SJSA1 (cell line): ENCODE results near the gene SCART1. TPM values are rescaled to one million over a fixed set of nuclear protein-coding genes. Genes with fewer than 3 reads are reported as not detected.
"Not testable (repeated sequence)": the region's sequence is repeated elsewhere in the genome, so short reads cannot be mapped to it uniquely, and the experiment has no call there.

Experiments
- DNase-seq, 2 experiments: peaks; one replicate each; pipeline ENCODE4 v3.0.0-alpha.2; 2015 to 2020; ENCODE audit warnings: low spot score in 2 of 2, low read depth in 1 of 2
- H3K27ac ChIP-seq: fragments of 250-450 bp; sonication (Bioruptor Pico); 2 replicates; pipeline ENCODE4 v1.5.1; 2020; ENCODE audit warnings: mild to moderate bottlenecking, moderate library complexity
- H3K27me3 ChIP-seq: fragments of 250-450 bp; sonication (Bioruptor Pico); replicated peaks from 2 replicates; pipeline ENCODE4 v1.5.1; 2020; ENCODE audit warnings: mild to moderate bottlenecking, moderate library complexity
- H3K36me3 ChIP-seq: fragments of 250-450 bp; sonication (Bioruptor Pico); 2 replicates; pipeline ENCODE4 v1.5.1; 2020; ENCODE audit warnings: mild to moderate bottlenecking
- H3K4me1 ChIP-seq: fragments of 250-450 bp; sonication (Bioruptor Pico); replicated peaks from 2 replicates; pipeline ENCODE4 v1.6.1; 2021; ENCODE audit warnings: mild to moderate bottlenecking
- H3K4me3 ChIP-seq: fragments of 250-450 bp; sonication (Bioruptor Pico); 2 replicates; pipeline ENCODE4 v1.5.1; 2020; ENCODE audit warnings: mild to moderate bottlenecking
- H3K9me3 ChIP-seq: fragments of 250-450 bp; sonication (Bioruptor Pico); replicated peaks from 2 replicates; pipeline ENCODE4 v1.5.1; 2020; ENCODE audit warnings: mild to moderate bottlenecking
- total RNA-seq: library from RNA; depleted of rRNA; stranded (reverse); fragments of >200 nt; shearing (Covaris generic); gene quantifications from 2 replicates; pipeline ENCODE4 v1.2.3, GENCODE V29; 2014; rRNA removed

SCART1 gene
- 0.09 and 0.18 TPM in 2 replicates for total RNA-seq

GRCh38 chr10:133453516-133454203 lies at the start of gene SCART1:
TSS of gene SCART1 (plus strand) at chr10:133453945. CDS start at chr10:133453998, 53 bp downstream.
- Histone ChIP-seq H3K27ac (no peak within 1 kb of the TSS), H3K4me3 (no peak within 1 kb of the TSS), H3K36me3 (no peaks in the 10 kb centered on the region), H3K4me1 (no peaks in the 10 kb centered on the region), H3K27me3 (no peaks in the 10 kb centered on the region), H3K9me3 (peaks cover 6% of the 10 kb centered on the region)
- peak in 1 of 2 experiments; percentile 32 for DNase-seq

GRCh38 chr10:133405272-133405671 lies 48.5 kb upstream of the SCART1 start:
- Histone ChIP-seq H3K36me3 (peaks cover 79% of the 10 kb centered on the region), H3K4me3 (no peak overlapping the region), H3K9me3 (peaks cover 3% of the 10 kb centered on the region; the same call in 1 of the 2 replicates), H3K27me3 (no peaks in the 10 kb centered on the region), H3K27ac (no peak overlapping the region), H3K4me1 (peaks cover 6% of the 10 kb centered on the region; the same call in 1 of the 2 replicates)
- no peak for DNase-seq

GRCh38 chr10:133405844-133406527 lies 47.8 kb upstream of the SCART1 start:
- peaks cover 3% of the 10 kb centered on the region; the same call in 1 of the 2 replicates for H3K9me3 ChIP-seq
- no peak for DNase-seq
- H3K4me3 ChIP-seq: no peak overlapping the region
- peaks cover 6% of the 10 kb centered on the region; the same call in 1 of the 2 replicates for H3K4me1 ChIP-seq
- H3K27ac ChIP-seq: no peak overlapping the region
- H3K36me3 ChIP-seq: peaks cover 80% of the 10 kb centered on the region
- no peaks in the 10 kb centered on the region for H3K27me3 ChIP-seq

- peaks cover 74% of the 10 kb centered on the region for H3K36me3 ChIP-seq
- 0 out of 2 replicates have a peak, but pooled peaks cover 2% of the 10 kb centered on the region for H3K27me3 ChIP-seq
- no peaks in the 10 kb centered on the region for H3K4me1 ChIP-seq
- H3K4me3 ChIP-seq: no peak overlapping the region
- no peak for DNase-seq
- H3K9me3 ChIP-seq: peaks cover 7% of the 10 kb centered on the region
- no peak overlapping the region for H3K27ac ChIP-seq
Measured at GRCh38 chr10:133411523-133412380, 42.0 kb upstream of the SCART1 start.

- no peak for DNase-seq
- no peak overlapping the region for H3K27ac ChIP-seq
- no peak overlapping the region for H3K4me3 ChIP-seq
- no peaks in the 10 kb centered on the region for H3K4me1 ChIP-seq
- H3K36me3 ChIP-seq: peaks cover 68% of the 10 kb centered on the region
- H3K9me3 ChIP-seq: peaks cover 7% of the 10 kb centered on the region
- H3K27me3 ChIP-seq: 0 out of 2 replicates have a peak, but pooled peaks cover 2% of the 10 kb centered on the region
Measured at GRCh38 chr10:133412381-133412711, 41.4 kb upstream of the SCART1 start.

GRCh38 chr10:133414401-133414800 lies 39.3 kb upstream of the SCART1 start:
- H3K27me3 ChIP-seq, H3K4me3 ChIP-seq, DNase-seq, H3K9me3 ChIP-seq, H3K27ac ChIP-seq, H3K4me1 ChIP-seq: not testable (repeated sequence)
- peaks cover 62% of the 10 kb centered on the region for H3K36me3 ChIP-seq

- Histone ChIP-seq H3K4me3 (no peak overlapping the region), H3K36me3 (peaks cover 57% of the 10 kb centered on the region), H3K4me1 (no peaks in the 10 kb centered on the region), H3K27ac (no peak overlapping the region), H3K27me3 (0 out of 2 replicates have a peak, but pooled peaks cover 2% of the 10 kb centered on the region), H3K9me3 (peaks cover 4% of the 10 kb centered on the region; the same call in 1 of the 2 replicates)
- DNase-seq: no peak
Measured at GRCh38 chr10:133415752-133416151, 38.0 kb upstream of the SCART1 start.

GRCh38 chr10:133418289-133418993 lies 35.3 kb upstream of the SCART1 start:
- no peaks in the 10 kb centered on the region for H3K9me3 ChIP-seq

GRCh38 chr10:133419211-133419950 lies 34.4 kb upstream of the SCART1 start:
- no peak for DNase-seq
- Histone ChIP-seq H3K4me3 (no peak overlapping the region), H3K9me3 (no peaks in the 10 kb centered on the region), H3K27me3 (peaks cover 3% of the 10 kb centered on the region; the same call in 1 of the 2 replicates), H3K27ac (no peak overlapping the region), H3K36me3 (peaks cover 29% of the 10 kb centered on the region), H3K4me1 (no peaks in the 10 kb centered on the region)

More at GRCh38 chr10:133418289-133418993, 35.3 kb upstream of the SCART1 start:
- H3K4me1 ChIP-seq: no peaks in the 10 kb centered on the region
- H3K36me3 ChIP-seq: peaks cover 31% of the 10 kb centered on the region
- no peak overlapping the region for H3K27ac ChIP-seq
- peaks cover 3% of the 10 kb centered on the region; the same call in 1 of the 2 replicates for H3K27me3 ChIP-seq
- no peak overlapping the region for H3K4me3 ChIP-seq
- no peak for DNase-seq

GRCh38 chr10:133420028-133420427 lies 33.7 kb upstream of the SCART1 start:
- DNase-seq: no peak
- peaks cover 27% of the 10 kb centered on the region for H3K36me3 ChIP-seq
- H3K27ac ChIP-seq: no peak overlapping the region
- H3K27me3 ChIP-seq: peaks cover 3% of the 10 kb centered on the region; the same call in 1 of the 2 replicates
- no peaks in the 10 kb centered on the region for H3K4me1 ChIP-seq
- no peak overlapping the region for H3K4me3 ChIP-seq
- H3K9me3 ChIP-seq: no peaks in the 10 kb centered on the region

- H3K27me3 ChIP-seq: peaks cover 3% of the 10 kb centered on the region; the same call in 1 of the 2 replicates
- H3K4me3 ChIP-seq: no peak overlapping the region
- peaks cover 22% of the 10 kb centered on the region for H3K36me3 ChIP-seq
- no peak overlapping the region for H3K27ac ChIP-seq
- H3K4me1 ChIP-seq: no peaks in the 10 kb centered on the region
- no peak for DNase-seq
- H3K9me3 ChIP-seq: no peaks in the 10 kb centered on the region
Measured at GRCh38 chr10:133420579-133420978, 33.2 kb upstream of the SCART1 start.

- no peaks in the 10 kb centered on the region for H3K4me1 ChIP-seq
- peaks cover 3% of the 10 kb centered on the region; the same call in 1 of the 2 replicates for H3K27me3 ChIP-seq
- no peak overlapping the region for H3K27ac ChIP-seq
- H3K4me3 ChIP-seq: no peak overlapping the region
- H3K9me3 ChIP-seq: no peaks in the 10 kb centered on the region
- peaks cover 21% of the 10 kb centered on the region for H3K36me3 ChIP-seq
- DNase-seq: no peak
Measured at GRCh38 chr10:133421336-133422222, 32.2 kb upstream of the SCART1 start.
